ENCODE results near the gene KRTAP6-1.

Gene KRTAP6-1

DNA sequence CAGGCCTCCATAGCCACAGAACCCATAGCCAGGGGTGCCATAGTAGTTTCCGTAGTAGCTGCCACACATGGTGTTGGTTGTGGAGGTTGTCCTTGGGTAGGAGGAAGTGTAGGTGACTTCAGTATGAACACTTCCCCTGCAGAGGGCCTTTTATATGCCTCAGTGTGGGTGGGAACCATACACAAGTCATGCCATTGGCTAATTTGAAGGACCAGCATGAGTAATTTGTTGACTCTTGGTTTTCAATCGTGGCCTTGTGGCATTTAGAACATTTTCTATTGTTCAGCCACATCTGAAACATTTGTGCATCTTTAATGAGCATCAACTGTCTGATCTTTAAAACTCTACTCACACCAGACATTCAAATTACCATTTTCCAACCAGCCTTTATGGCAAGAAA lies at the start of gene KRTAP6-1:
Gene KRTAP6-1 (minus strand): TSS at position 95 of the 400 bp plus-strand sequence. CDS start 26 bp downstream, at position 69.
- no peak for DNase-seq (ENCODE audit: low read depth in 2 of 2)

DNA sequence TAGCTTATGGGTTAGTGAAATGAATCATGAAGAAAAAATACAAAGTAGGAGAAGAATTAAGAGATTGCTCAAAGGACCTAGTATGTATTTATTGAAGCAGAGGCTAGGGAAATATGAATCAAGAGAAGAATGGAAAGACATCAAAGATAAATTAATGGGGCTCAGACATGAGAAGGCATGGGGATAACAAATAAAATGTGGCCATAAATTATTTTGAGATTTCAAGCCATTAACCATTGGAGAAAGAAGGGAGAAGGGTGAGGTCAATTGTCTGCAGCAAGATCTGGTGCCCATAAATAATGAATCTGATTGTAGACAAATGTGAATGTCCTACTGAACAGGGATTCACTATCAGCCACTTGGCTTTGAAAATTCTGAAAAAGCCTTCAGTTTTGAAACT lies 39.2 kb upstream of the KRTAP6-1 start:
- DNase-seq (ENCODE audit: low read depth in 2 of 2) = no peak

GRCh38 chr21:30646904-30647414 lies 33.2 kb upstream of the KRTAP6-1 start:
- DNase-seq (ENCODE audit: low read depth in 2 of 2) = no peak

- no peak for DNase-seq (ENCODE audit: low read depth in 2 of 2)
Measured at GRCh38 chr21:30642564-30642963, 28.8 kb upstream of the KRTAP6-1 start, which contains the start of gene KRTAP20-3. Gene KRTAP20-3 (plus strand): TSS chr21:30642864.

GRCh38 chr21:30638686-30639085 lies 25.0 kb upstream of the KRTAP6-1 start:
- no peak for DNase-seq (ENCODE audit: low read depth in 2 of 2)

DNA sequence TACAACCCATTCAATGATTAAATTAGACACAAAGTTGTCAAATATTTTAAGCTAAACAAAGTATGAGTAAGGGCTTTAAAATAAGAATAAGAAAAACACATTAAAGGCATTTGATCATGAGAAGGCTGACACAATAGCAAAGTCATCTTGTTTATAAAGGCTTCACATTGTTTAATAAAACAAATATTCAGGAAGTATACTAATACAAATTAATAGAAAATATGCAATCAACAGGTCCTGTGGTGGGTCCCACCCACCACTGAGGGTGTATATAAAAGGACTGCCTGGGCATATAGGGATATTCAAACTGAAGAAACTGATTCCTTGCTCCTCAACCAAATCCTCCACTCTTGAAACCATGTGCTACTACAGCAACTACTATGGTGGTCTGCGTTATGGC lies 21.2 kb upstream of the KRTAP6-1 start, which contains the start of gene KRTAP20-2:
Gene KRTAP20-2 (plus strand): TSS at position 301 of the 400 bp plus-strand sequence. CDS start 58 bp downstream, at position 359.
- no peak for DNase-seq (ENCODE audit: low read depth in 2 of 2)

DNA sequence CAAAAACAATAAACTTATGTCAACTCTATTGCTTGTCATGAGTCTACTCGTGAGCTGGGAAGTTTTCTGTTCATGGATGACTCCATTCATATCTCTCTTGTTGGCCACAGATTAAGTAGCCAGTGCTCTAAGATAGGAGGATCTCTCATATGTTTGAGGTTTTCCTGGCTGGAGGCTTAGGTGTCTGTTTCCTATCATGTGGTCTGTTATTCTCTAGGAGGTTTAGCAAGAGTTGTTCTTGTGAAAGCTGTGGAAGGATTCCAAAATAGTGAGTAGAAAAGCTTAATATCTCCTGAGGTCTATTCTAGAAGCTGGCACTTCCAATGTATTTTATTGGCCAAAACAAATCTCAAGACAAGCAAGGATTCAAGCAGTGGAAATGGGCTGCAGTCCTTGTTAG lies 15.5 kb upstream of the KRTAP6-1 start:
- DNase-seq (ENCODE audit: low read depth in 2 of 2) = no peak

GRCh38 chr21:30628109-30628508 lies 14.4 kb upstream of the KRTAP6-1 start:
- no peak for DNase-seq (ENCODE audit: low read depth in 2 of 2)

- no peak for DNase-seq (ENCODE audit: low read depth in 2 of 2)
Measured at GRCh38 chr21:30625449-30626165, 11.9 kb upstream of the KRTAP6-1 start.

DNA sequence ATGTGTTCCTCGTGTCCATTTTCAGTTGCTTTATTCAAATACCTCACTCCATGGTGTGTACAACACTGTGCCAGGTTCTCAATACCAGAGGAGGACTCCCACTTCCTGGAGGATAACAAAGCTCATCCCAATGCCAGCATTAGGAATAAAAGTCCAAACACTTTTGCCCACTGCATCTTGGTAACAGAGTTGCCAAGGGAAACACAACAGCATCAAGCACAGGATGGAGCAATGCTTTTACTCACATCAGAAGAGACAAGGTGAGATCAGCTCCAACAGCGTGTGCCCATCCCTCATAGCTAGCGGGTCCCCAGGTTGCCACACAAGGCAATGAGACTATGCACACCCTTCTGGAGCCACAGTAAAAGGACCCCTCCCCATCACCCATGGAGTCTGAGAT lies 9.6 kb upstream of the KRTAP6-1 start:
- no peak for DNase-seq (ENCODE audit: low read depth in 2 of 2)

DNA sequence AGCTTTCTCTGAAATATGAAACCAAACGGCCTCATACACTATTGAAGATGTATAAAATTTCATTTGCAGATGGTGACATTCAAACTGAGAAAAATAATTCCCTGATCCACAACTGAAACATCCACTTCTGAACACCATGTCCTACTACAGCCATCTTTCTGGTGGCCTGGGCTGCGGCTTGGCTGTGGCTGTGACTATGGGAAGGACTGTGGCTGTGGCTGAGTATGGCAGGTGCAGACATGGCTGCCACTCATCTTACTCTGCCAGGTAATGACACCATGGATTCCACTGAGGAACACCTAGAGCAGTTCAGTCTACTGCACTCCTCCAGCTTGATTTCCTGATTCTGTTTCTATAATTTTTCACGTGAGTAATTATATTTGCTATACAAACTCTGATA lies 6.8 kb upstream of the KRTAP6-1 start, which contains the start of gene KRTAP20-4:
Gene KRTAP20-4 (plus strand): TSS at position 106 of the 400 bp plus-strand sequence.
- DNase-seq (ENCODE audit: low read depth in 2 of 2) = no peak

GRCh38 chr21:30620080-30620479 lies 6.3 kb upstream of the KRTAP6-1 start:
- no peak for DNase-seq (ENCODE audit: low read depth in 2 of 2)

DNA sequence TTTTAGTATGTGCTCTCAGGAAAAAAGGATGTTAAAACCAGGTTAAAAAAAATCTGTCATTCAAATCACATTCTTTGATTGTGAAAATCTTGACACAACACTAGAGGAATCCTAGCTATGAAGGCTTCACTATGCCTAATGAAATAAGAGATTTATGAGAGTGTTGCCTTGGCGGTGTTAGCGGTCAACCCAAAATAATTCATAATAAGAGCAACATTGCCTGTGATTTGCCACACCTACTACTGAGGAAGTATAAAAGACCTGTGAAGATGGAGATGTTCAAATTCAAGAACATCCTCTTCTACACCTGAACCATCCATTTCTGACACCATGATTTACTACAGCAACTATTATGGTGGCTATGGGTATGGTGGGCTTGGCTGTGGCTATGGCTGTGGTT lies 2.4 kb upstream of the KRTAP6-1 start, which contains the start of gene KRTAP20-1:
Gene KRTAP20-1 (plus strand): TSS at position 301 of the 400 bp plus-strand sequence. CDS start 30 bp downstream, at position 331.
- no peak for DNase-seq (ENCODE audit: low read depth in 2 of 2)

DNA sequence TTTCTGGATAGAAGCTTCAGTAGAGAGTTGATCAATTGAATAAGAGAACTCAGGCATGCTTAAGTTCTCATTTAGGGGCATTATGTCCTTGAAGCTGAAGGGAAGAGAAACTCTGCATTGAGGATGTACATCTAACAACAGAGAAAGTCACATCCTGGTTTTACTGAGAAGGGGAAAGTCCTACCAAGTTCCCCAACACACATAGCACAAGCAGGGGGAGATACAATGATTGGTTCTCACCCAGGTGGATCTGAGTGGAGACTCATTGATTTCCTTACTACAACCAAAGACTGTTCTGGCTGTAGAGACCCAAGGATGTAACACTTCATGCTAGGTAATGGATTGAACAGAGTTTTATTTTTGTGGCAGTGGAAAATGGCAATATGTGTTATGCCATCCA lies 1.5 kb upstream of the KRTAP6-1 start:
- no peak for DNase-seq (ENCODE audit: low read depth in 2 of 2)

DNA sequence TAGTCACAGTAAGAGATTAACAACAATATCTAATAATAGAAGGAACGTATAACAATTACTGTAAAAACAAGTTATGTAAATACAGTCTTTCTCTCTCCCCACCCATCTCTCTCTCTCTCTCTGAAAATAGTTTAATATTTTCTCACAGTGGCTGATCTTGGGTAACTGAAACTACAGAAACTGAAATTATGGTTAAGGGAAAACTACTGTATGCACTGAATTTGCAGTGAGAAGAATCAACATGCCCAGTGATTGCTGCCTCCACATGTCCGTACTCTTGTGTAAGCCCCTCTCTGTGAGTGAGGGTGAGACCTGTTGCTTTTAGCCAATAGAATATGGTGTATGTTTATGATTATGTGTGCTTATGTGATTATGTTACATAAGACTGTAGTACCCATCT lies 1.6 kb downstream of the KRTAP6-1 start:
- DNase-seq (ENCODE audit: low read depth in 2 of 2) = no peak

- no peak for DNase-seq (ENCODE audit: low read depth in 2 of 2)
Measured at GRCh38 chr21:30605968-30606367, 7.8 kb downstream of the KRTAP6-1 start.

DNA sequence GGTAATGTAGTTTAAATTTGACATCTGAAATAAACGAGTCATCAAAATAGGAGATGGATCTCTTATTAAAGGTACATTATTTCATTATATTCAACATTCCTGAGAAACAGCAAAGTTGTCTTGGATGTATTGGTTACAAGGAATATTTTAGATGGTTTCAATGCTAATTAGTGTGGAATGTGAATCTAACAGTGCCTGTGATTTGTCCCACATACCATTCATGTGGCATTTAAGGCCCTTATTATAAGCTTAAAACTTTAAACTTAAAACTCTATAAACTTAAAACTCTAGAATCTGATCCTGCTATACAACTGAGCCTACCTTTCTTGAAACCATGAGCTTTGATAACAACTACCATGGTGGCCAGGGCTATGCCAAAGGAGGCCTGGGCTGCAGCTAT lies 12.9 kb downstream of the KRTAP6-1 start, which contains the start of gene KRTAP22-1:
Gene KRTAP22-1 (plus strand): TSS at position 301 of the 400 bp plus-strand sequence.
- DNase-seq (ENCODE audit: low read depth in 2 of 2) = no peak

- no peak for DNase-seq (ENCODE audit: low read depth in 2 of 2)
Measured at GRCh38 chr21:30598802-30599201, 14.9 kb downstream of the KRTAP6-1 start, which contains the start of gene KRTAP6-2. Gene KRTAP6-2 (minus strand): TSS chr21:30598902. CDS start chr21:30598874, 28 bp downstream.

- no peak for DNase-seq (ENCODE audit: low read depth in 2 of 2)
Measured at GRCh38 chr21:30592140-30592539, 21.6 kb downstream of the KRTAP6-1 start, which contains the start of gene KRTAP6-3. Gene KRTAP6-3 (plus strand): TSS chr21:30592440. CDS start chr21:30592446, 6 bp downstream.

- DNase-seq (ENCODE audit: low read depth in 2 of 2) = no peak
Measured at GRCh38 chr21:30590297-30590696, 23.4 kb downstream of the KRTAP6-1 start, which contains the start of gene KRTAP22-2. Gene KRTAP22-2 (minus strand): TSS chr21:30590397.

DNA sequence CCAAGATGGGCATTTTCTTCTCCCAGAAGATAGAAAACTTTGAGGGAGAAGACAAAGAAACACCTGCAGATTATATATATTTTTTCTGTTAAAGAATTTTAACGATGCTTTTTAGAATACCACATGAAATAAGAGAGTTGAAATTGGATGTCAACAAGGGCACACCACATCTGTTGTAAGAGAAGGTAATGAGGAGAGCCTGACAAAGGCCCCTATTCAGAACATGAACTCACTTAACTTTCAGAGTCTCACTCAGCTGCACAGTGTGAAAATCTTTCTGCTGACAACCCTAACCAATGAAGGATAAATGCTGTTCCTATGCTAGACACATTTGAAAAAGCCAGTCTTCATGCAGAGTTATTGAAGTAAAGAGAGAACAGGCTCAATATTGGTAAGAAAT lies 30.9 kb downstream of the KRTAP6-1 start:
- no peak for DNase-seq (ENCODE audit: low read depth in 2 of 2)

GRCh38 chr21:30580132-30580531 lies 33.6 kb downstream of the KRTAP6-1 start:
- no peak for DNase-seq (ENCODE audit: low read depth in 2 of 2)

- DNase-seq (ENCODE audit: low read depth in 2 of 2) = no peak
Measured at GRCh38 chr21:30579346-30579745, 34.4 kb downstream of the KRTAP6-1 start.
